Anterior cingulate cortex (tissue), 58 donors: ENCODE data around the gene TSPAN14.

ENCODE experiments used
- DNase-seq, 58 donors: peaks; one replicate each; lab custom pipeline; 2025; lab: John Stamatoyannopoulos, UW

Gene TSPAN14

GRCh38 chr10:80453056-80453841 lies 861 bp upstream of the TSPAN14 start:
- DNase-seq = peak in 1 of 58 donors; percentile 45

DNA sequence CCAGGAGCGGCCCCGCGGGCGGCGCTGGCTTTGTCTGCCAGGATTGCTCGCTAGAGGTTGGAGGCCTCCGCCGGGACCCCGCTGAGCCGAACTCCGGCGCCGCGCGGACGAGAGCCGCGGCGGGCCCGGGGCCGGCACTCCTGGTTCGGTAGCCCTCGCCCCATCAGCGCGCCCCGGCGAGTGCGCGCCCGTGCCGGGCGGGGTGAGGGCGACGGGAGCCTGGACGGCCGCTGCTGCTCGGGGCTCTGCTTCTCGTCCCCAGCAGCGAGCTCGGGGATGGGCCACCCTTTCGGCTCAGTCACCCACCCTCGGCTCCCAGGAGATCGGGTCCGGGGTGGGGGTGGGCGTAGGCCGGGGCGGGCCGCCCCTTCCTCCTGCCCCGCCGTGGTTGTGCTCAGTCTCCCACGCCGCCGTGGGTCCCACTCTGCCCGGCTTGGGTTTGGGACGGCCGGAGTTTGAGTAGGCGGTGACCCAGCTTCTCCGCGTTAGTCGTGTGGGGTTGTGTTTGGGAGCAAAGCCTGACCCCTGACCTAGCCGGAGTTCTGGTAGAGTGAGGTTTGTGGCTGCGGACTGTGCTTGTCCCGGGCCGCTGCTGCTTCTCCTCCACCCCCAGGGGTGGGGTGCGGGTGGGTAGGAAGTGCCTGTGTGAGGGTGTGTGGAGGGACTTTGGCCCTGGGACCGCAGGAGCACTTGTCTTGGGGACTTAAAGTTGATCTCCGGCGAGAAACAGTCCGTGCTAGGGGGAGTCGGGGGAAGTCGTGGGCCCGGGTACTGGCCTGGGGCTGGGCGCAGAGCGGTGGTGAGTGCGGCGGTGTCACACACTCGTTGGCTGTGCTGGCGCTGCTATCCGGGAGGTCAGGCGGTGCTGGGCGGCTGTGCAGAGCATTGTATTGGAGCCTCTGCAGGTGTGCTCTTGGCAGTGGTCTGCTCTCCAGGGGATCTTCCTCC lies 677 bp downstream of the TSPAN14 start:
- peak in 6 of 58 donors; percentile 26 to 70 (median 54) for DNase-seq

DNA sequence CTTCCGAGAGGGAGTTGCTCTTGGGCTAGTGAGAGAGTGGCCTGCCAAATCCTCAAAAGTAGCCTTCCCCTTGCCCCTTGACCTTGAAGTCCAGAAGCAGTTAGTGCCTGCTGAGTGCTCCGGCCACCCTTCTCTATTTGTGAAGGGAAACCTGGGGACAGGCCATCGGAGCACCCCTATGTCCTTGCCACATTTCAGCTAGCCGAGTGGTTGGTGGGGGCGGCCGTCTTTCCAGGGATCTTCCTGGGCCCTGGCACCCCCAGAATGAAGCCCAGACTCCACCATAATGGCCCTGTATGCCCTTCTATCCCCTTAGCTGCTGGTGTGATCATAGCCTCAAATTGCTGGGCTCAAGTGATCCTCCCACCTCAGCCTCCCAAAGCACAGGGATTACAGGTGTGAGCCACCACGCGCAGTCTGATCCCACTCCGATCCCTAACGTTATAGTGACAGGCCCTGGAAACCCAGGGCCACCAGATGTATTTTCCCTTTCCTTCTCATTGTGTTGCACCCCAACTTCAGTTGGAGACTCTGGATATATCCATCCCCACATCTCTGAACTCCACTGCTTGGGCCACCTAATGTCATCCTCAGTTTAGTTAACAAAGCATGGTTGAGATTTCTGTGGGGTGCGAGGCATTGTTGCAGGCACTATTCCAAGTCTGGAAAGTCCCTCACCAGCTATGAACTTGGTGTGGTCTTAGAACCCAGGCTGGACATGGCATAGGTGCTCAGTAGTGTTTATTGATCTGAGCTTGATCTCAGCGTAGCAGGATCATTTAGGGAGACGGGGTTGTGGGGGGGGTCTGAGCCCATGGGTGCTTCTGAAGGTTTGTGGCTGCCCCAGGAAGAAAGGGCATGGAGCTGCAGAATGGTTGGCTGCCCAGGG lies 1.6 kb downstream of the TSPAN14 start:
- DNase-seq = no peak

DNA sequence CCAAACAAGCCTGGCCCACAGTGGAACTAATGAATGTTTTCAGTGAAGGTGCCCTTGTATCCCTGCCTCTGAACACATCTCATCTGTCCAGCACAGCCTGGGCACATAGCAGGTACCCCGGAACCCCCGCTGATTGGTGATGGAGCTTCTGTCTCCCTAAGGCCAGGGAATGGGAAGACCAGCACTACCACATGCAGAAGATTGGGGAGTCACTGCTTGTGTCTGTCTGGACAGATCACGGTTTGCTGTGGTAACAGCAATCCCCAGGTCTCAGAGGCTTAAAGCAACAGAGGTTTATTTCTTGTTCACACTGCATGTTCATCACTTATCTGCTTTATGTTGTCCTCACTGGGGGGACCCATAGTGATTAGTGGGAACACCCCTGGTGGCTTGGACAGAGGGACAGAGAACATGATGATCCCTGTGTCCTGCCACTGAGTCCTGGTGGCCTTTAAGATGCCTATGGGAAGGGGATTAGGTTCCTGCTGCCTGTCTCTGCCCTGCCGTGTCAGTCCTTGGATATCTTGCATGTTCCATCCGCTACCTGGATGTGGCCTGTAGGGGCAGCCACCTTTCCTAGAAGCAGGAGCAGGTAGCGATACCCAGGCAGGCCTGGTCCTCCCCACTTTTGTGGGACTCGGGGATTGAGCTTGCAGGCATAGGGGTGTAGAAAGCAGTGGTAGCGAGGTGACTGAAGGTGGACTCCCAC lies 3.6 kb downstream of the TSPAN14 start:
- no peak for DNase-seq

GRCh38 chr10:80458263-80458625 lies 4.1 kb downstream of the TSPAN14 start:
- no peak for DNase-seq

- no peak for DNase-seq
Measured at GRCh38 chr10:80458638-80459037, 4.5 kb downstream of the TSPAN14 start.

DNA sequence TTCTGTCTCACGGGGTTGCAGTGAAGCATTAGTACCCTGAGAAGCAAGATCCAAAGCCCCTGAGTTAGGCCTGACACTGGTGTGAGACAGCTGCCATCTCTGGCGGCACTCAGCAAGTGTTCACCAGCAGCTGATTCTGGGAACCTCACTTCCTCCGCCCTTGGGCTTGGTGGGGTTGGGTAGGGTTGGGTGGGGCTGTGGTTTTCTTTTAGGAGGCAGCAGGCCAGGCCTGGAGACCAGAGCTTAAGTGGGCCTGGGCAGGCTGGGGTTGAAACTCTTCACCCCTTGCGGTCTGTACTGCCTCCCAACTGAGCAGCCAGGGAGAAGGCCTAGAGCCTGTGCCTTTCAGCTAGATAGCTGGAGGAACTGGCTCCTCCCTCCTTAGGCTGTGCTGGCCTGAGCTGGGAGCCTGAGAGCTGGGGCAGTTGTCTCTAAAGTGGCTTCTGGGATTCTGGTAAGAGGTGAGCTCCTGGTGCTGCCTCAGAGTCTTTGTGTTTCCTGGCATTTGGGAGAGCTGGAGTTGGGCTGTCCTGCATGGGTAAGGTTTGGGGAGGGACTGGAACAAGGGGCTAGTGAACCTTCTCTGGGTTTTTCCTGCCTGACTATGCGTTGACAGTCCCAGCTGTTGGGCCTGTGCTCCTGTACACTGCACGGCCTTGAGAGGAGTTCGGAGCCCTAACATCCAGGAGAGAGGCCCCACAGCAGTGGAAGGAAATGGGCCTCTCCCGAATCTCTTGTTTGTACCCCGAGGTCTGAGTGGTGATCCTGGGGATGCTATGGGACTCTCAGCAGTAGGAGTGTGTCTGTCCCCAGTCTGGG lies 5.1 kb downstream of the TSPAN14 start:
- DNase-seq = peak in 2 of 58 donors; percentile 14 to 25

- DNase-seq = peak in 40 of 58 donors; percentile 29 to 82 (median 50)
Measured at GRCh38 chr10:80460399-80461207, 6.5 kb downstream of the TSPAN14 start.

GRCh38 chr10:80461208-80462183 lies 7.4 kb downstream of the TSPAN14 start:
- no peak for DNase-seq

DNA sequence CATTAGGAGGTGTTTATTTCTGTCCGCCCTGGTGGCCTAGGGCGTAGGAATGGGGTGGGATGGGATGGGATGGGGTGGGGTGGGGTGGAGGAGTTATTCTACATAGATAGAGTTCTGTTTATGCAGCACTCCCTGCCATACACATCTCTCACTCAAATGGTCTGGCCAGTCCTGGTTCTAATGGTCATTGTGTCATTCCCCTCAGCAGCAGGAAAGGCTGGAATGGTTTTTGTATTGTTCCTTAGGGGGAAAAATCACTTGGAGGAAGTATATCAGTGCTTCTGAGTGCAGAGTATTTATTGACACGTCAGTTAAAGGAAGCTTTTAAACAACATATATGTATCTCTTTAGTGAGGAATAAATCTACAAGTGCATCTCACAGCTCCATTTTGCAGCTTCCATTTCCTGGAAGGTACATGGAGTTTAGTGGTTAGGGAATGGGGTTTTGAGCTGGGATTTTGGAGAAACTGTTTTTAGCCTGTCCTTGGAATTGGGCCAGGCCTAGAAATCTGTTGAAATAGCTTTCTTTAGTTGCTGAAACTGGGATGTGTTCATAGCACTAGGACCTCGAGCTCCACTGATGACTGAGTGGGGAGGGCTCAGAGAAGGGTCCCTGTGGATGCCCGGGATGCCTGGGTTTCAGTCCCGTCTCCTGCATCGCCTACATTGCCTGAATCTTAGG lies 8.3 kb downstream of the TSPAN14 start:
- DNase-seq = peak in 10 of 58 donors; percentile 16 to 66 (median 41)

DNA sequence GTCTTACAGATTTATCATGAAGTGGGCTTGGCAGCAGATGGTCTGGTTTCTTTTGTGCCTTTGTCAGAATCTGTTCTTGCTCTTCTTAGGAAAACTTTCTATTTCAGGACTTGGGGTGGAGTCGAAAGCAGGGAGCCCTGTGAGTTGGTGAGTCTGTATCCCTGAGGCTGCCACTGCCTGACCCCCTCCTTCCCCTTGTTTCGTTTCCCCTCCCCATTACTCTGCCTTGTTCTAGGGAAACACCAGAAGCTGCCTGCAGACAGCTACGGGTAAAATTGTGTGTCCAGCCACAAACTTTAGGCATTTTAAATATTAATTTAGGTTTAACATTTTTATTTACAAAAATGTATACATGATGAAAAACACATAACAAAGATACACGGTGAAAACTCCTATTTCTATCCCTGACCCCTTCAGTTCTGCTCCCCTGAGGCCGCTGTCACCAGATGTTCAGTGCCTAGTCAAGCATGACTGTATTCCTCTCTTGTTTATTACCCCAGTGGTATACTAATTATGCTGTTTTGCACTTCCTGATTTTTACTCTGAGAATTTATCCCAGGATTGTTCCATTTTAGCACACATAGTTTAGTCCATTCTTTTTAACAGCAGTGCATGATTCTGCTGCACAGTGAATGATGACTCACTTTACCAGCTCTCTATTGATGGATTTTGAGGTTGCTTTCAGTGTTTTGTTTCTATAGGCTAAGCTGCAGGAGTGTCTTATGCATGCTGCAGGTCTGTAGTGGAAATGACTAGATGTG lies 9.1 kb downstream of the TSPAN14 start:
- peak in 1 of 58 donors; percentile 15 for DNase-seq

DNA sequence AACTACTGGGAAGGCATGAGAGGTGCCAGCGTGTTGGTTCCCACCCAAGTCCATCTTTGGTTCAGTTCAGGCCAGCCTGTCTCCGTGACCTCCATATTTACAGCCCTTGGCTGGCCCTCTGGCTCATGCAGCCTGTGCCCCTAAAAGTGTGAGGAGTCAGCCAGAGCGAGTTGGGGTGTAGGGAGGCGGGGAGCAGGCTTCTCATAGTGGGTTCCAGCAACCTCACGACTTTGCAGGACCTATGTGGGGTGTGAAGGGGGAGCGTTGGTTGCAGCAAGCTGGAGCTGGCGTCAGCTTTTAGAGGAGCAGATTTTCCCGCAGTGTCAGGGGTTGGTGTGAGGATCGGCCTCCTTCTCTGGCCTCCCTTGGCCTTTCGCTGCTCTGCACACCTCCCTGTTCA lies 9.8 kb downstream of the TSPAN14 start:
- no peak for DNase-seq

DNA sequence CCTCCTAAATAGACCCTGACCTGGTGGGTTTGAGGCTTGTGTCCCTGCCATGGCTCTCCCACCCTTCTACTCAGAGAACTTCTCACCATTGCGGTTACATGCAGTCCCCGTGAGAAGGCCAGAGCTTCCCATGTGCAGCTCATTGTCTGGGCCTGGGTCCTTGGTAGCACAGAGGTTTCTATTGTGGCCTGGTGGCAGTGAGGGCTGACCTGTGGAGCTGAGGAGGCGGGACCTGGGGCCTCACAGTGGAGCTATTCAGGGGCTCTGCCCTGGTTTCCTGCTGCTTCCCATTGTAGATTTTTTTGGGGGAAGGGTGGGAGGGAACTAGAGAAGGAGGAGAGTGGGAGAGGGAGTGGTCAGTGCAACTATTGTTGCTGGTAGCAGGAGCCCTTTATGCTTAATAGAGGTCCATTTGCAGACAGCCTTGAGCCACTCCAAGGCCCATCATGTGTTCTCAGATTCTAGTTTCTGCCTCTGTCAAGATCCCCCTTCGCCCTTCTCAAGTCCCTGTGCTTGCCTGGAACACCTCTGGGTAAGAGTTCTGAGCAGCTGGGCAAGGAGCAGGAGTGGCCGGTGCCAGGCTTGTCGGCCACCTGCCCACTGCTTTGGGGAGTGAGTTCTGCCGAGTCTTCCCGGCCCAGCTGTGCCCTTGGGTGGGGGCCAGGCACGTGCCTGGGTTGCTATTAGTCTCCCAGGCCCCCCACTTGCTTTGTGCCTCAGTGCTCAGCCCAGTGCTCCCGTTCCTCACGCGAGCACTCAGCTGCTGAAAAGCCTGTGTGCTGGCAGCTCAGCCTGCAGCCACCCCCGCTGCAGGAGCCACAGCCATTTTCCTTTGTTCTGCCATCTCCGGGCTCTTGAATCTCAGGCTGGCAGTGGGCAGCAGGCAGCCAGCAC lies 10.7 kb downstream of the TSPAN14 start:
- peak in 53 of 58 donors; percentile 36 to 83 (median 67) for DNase-seq

GRCh38 chr10:80465451-80465835 lies 11.3 kb downstream of the TSPAN14 start:
- no peak for DNase-seq
